ENCODE measurements around the gene HMCN1.

- no peak for TF ChIP-seq CTCF (IDR thresholded peaks at IDR 0.05; ENCODE audit: insufficient read depth, low read length, poor library complexity, severe bottlenecking)
- TF ChIP-seq EZH2phosphoT487 (conservative IDR thresholded peaks at IDR 0.05; ENCODE audit: low read length), result no peak
Measured at GRCh38 chr1:186239171-186239570, 505.0 kb downstream of the HMCN1 start.
